HepG2 (cell line): Measurements from ENCODE around the gene BPGM. TPM values are rescaled to one million over a fixed set of nuclear protein-coding genes. Genes with fewer than 3 reads are reported as not detected.

Experiments used
- ATAC-seq: fragments of 200-7000 bp; cut with Tn5 transposase; 3 replicates; pipeline ENCODE4 v1.9.1; 2020; ENCODE audit warnings: mild to moderate bottlenecking, moderate library complexity
- BruUV-seq: library from RNA; stranded (reverse); fragments of 400-500 nt; replicated peaks from 2 replicates; lab custom pipeline; 2021; lab: Mats Ljungman, UMichigan
- CTCF ChIA-PET: fragments of 300-600 bp; formaldehyde crosslinking; extraction: SDS; loops from one replicate; lab custom pipeline; 2021; ENCODE audit warnings: low total read pairs, inconsistent platforms, low intra/inter-chr PET ratio; lab: Yijun Ruan, JAX
- POLR2A ChIA-PET: fragments of 350-600 bp; sonication (Branson Sonifier 250); formaldehyde crosslinking; loops from one replicate; lab custom pipeline; 2020; ENCODE audit warnings: antibody characterized with exemption, inconsistent platforms; lab: Yijun Ruan, JAX
- DNase-seq: peaks from one replicate; pipeline ENCODE4 v3.0.0-alpha.2; 2015; ENCODE audit warnings: low spot score
- FAIRE-seq: peaks from 3 replicates; lab custom pipeline; 2011; peaks lifted over from hg19 to GRCh38; lab: Jason Lieb, UNC
- H2AFZ ChIP-seq: one replicate; pipeline ENCODE4 v1.6.1; 2011; ENCODE audit warnings: low read length, inconsistent platforms
- H3K27ac ChIP-seq: fragments of 300-600 bp; 3 replicates; pipeline ENCODE4 v1.8.0; 2011; ENCODE audit warnings: mixed run types, mild to moderate bottlenecking, mixed read lengths, low read length, inconsistent platforms; ENCODE audit not compliant: insufficient read depth; ENCODE audit errors: extremely low read length
- H3K27me3 ChIP-seq, 2 experiments: fragments of 200-600 bp in 1 of 2; 2 replicates in 1 of 2; 3 replicates in 1 of 2; pipeline versions ENCODE4 v1.6.0 to v1.8.0; 2011; ENCODE audit warnings: low read length in 2 of 2, mild to moderate bottlenecking in 2 of 2, moderate library complexity in 2 of 2, inconsistent platforms in 1 of 2; ENCODE audit not compliant: insufficient read depth in 2 of 2, control insufficient read depth in 1 of 2
- H3K36me3 ChIP-seq, 2 experiments: fragments of 200-600 bp in 1 of 2; replicated peaks in 1 of 2; 2 replicates in 1 of 2; 3 replicates in 1 of 2; pipeline versions ENCODE4 v1.5.1 to v1.8.0; 2011; ENCODE audit warnings: low read length in 2 of 2, inconsistent platforms in 1 of 2; ENCODE audit not compliant: insufficient read depth in 2 of 2, control insufficient read depth in 1 of 2
- H3K4me1 ChIP-seq: 2 replicates; pipeline ENCODE4 v1.5.1; 2012; ENCODE audit warnings: low read length, inconsistent platforms; ENCODE audit not compliant: insufficient read depth
- H3K4me2 ChIP-seq: 2 replicates; pipeline ENCODE4 v1.6.0; 2011; ENCODE audit warnings: low read depth, low read length, inconsistent platforms
- H3K4me3 ChIP-seq, 3 experiments: fragments of 200-600 bp in 1 of 3; sonication (generic), shearing (Covaris generic) in 1 of 3; replicated peaks in 1 of 3; 2 replicates each; pipeline ENCODE4 v1.5.1; 2011 to 2016; ENCODE audit warnings: low read length in 3 of 3, inconsistent platforms in 2 of 3, low read depth in 2 of 3, mild to moderate bottlenecking in 2 of 3, control low read depth in 1 of 3, mixed read lengths in 1 of 3; ENCODE audit not compliant: insufficient read depth in 1 of 3
- H3K79me2 ChIP-seq: one replicate; pipeline ENCODE4 v1.6.1; 2011; ENCODE audit warnings: low read length, inconsistent platforms; ENCODE audit not compliant: insufficient read depth
- H3K9ac ChIP-seq: 2 replicates; pipeline ENCODE4 v1.6.0; 2011; ENCODE audit warnings: mild to moderate bottlenecking, low read depth, low read length, inconsistent platforms; ENCODE audit not compliant: insufficient read depth
- H3K9me3 ChIP-seq: 2 replicates; pipeline ENCODE4 v1.5.1; 2012; ENCODE audit warnings: mild to moderate bottlenecking, low read length
- H4K20me1 ChIP-seq: 2 replicates; pipeline ENCODE4 v1.6.0; 2011; ENCODE audit warnings: inconsistent platforms, mild to moderate bottlenecking, low read length, moderate library complexity; ENCODE audit not compliant: insufficient read depth
- ARID4A ChIP-seq: sonication (generic); formaldehyde crosslinking; IDR thresholded peaks from 2 replicates; pipeline ENCODE4 v1.5.0; 2020; ENCODE audit warnings: mild to moderate bottlenecking, missing genetic modification reagents, borderline replicate concordance
- CHD2 ChIP-seq: IDR thresholded peaks from 2 replicates; pipeline ENCODE4 v1.6.1; 2011; ENCODE audit warnings: low read depth, low read length, improper control_type of control experiment
- FOXK2 ChIP-seq: fragments of 450-650 bp; IDR thresholded peaks from 2 replicates; pipeline ENCODE4 v1.6.1; 2016
- IKZF1 ChIP-seq: fragments of 450-650 bp; IDR thresholded peaks from 2 replicates; pipeline ENCODE4 v1.7.1; 2016
- MXD3 ChIP-seq: IDR thresholded peaks from 2 replicates; pipeline ENCODE4 v1.6.1; 2016; ENCODE audit warnings: mild to moderate bottlenecking, missing biosample characterization, missing genetic modification reagents
- PBX3 ChIP-seq: sonication (generic); formaldehyde crosslinking; IDR thresholded peaks from 2 replicates; pipeline ENCODE4 v1.8.1; 2023; ENCODE audit warnings: missing genetic modification reagents, inconsistent platforms, borderline replicate concordance
- RAD51 ChIP-seq: fragments of 450-650 bp; IDR thresholded peaks from 2 replicates; pipeline ENCODE4 v1.6.1; 2016; ENCODE audit warnings: borderline replicate concordance
- SMAD3 ChIP-seq: sonication (generic); formaldehyde crosslinking; IDR thresholded peaks from 2 replicates; pipeline ENCODE4 v1.4.0; 2020; ENCODE audit warnings: missing genetic modification reagents
- TCF7 ChIP-seq: sonication (generic); IDR thresholded peaks from 2 replicates; pipeline ENCODE4 v1.6.1; 2016; ENCODE audit warnings: antibody characterized with exemption, low read depth
- ZNF142 ChIP-seq: sonication (generic); formaldehyde crosslinking; IDR thresholded peaks from 2 replicates; pipeline ENCODE4 v1.4.0; 2020; ENCODE audit warnings: missing genetic modification reagents
- ZNF383 ChIP-seq: sonication (generic); formaldehyde crosslinking; IDR thresholded peaks from 2 replicates; pipeline ENCODE4 v1.4.0; 2020; ENCODE audit warnings: missing genetic modification reagents, mild to moderate bottlenecking, borderline replicate concordance
- ZNF800 ChIP-seq: sonication (generic); formaldehyde crosslinking; IDR thresholded peaks from 2 replicates; pipeline ENCODE4 v1.4.0; 2020; ENCODE audit warnings: missing genetic modification reagents
- WGBS: methylation state at CpG from one replicate; pipeline ENCODE4 v1.1.6; 2017; ENCODE audit warnings: low lambda C conversion rate; 5-methylcytosine and 5-hydroxymethylcytosine counted together
- in situ Hi-C: cut with HindIII; loops from 2 replicates; pipeline ENCODE4 v1.10.0; 2017; ENCODE audit warnings: low pct_unique_long_range_greater_than_20kb; ENCODE audit not compliant: extremely low pct_ligation_motif_present
- intact Hi-C: fragments of 100-400 bp; cut with micrococcal nuclease; formaldehyde crosslinking; loops from one replicate; pipeline ENCODE4 v1.10.0; 2022; ENCODE audit not compliant: unreplicated experiment
- polyA plus RNA-seq, 8 experiments: library from polyadenylated mRNA; depleted of rRNA in 3 of 8; stranded (reverse) in 7 of 8; unstranded in 1 of 8; fragments of >200 nt; fragmentation: Illumina TruSeq in 4 of 8; extraction: Trizol in 4 of 8; gene quantifications; 2 replicates each; pipeline versions ENCODE4 v1.2.1 to v1.2.3, GENCODE V29; 2011 to 2016; ENCODE audit warnings: low read depth in 4 of 8, missing spikeins in 1 of 8, mixed read lengths in 1 of 8; ENCODE audit not compliant: insufficient read depth in 1 of 8
- total RNA-seq, 5 experiments: library from RNA; depleted of rRNA; stranded (reverse); fragments of >200 nt; fragmentation: Illumina TruSeq; extraction: Trizol; gene quantifications; 2 replicates each; pipeline ENCODE4 v1.2.3, GENCODE V29; 2016; ENCODE audit warnings: low read depth in 1 of 5

The BPGM gene
- total and polyA plus RNA-seq, 2 of the 13 experiments (the other 11 are each of a cell fraction or from before 2014, with no cell fraction given) = 4.0 to 7.5 TPM

- H4K20me1 ChIP-seq = no peaks in the 10 kb centered on the region
- no peak overlapping the region for H3K4me3 ChIP-seq
- H3K27me3 ChIP-seq = no peaks in the 10 kb centered on the region
- no peaks in the 10 kb centered on the region for H3K4me1 ChIP-seq
- WGBS = 100% methylated on average over 1 of the region's 1 CpG
- ATAC-seq (no peak), DNase-seq (no peak), FAIRE-seq (no peak)
- POLR2A ChIA-PET = no interaction called here
- intact Hi-C loops = no loop called here
- no peak overlapping the region for H2AFZ ChIP-seq
- H3K9ac ChIP-seq = no peak overlapping the region
- no peak overlapping the region for H3K4me2 ChIP-seq
- no peaks in the 10 kb centered on the region for H3K36me3 ChIP-seq
- H3K27ac ChIP-seq = no peak overlapping the region
- no peaks in the 10 kb centered on the region for H3K9me3 ChIP-seq
- no peaks in the 10 kb centered on the region for H3K79me2 ChIP-seq
- BruUV-seq = no TSS peak
- in situ Hi-C loops = no loop called here
- CTCF ChIA-PET = no interaction called here
- TF ChIP-seq RAD51 (no peak), ZNF800 (CRISPR knock-in tag) (no peak), FOXK2 (no peak), CHD2 (no peak), MXD3 (CRISPR knock-in tag) (no peak), IKZF1 (no peak), PBX3 (CRISPR knock-in tag) (no peak), ZNF383 (CRISPR knock-in tag) (no peak), ZNF142 (CRISPR knock-in tag) (no peak), SMAD3 (no peak), ARID4A (no peak), TCF7 (no peak)
Observed at GRCh38 chr7:134667899-134668298, 21.2 kb downstream of the BPGM start.
